A673 (cell line): ENCODE measurements around the gene ARHGAP6. TPM values are rescaled to one million over a fixed set of nuclear protein-coding genes. Genes with fewer than 3 reads are reported as not detected.

Experiments
- BruUV-seq: library from RNA; stranded (reverse); fragments of 400-500 nt; replicated peaks from 2 replicates; lab custom pipeline; 2021; lab: Mats Ljungman, UMichigan
- CTCF ChIA-PET: fragments of 300-600 bp; sonication (Branson Sonifier 250); formaldehyde crosslinking; loops from one replicate; lab custom pipeline; 2022; ENCODE audit warnings: antibody characterized with exemption; lab: Charles Lee
- POLR2A ChIA-PET: fragments of 300-600 bp; sonication (Branson Sonifier 250); formaldehyde crosslinking; loops from one replicate; lab custom pipeline; 2022; ENCODE audit warnings: antibody characterized with exemption; ENCODE audit not compliant: low non-redundant PET; lab: Charles Lee
- DNase-seq: peaks from one replicate; pipeline ENCODE4 v3.0.0-alpha.2; 2015; ENCODE audit warnings: low spot score
- H3K27ac ChIP-seq: fragments of 200-600 bp; sonication (generic); 2 replicates; pipeline ENCODE4 v1.5.1; 2016; ENCODE audit warnings: mixed run types, low read depth, mild to moderate bottlenecking, mixed read lengths, antibody characterized with exemption, low read length; ENCODE audit not compliant: poor library complexity, severe bottlenecking
- H3K27me3 ChIP-seq: fragments of 200-600 bp; sonication (generic); replicated peaks from 2 replicates; pipeline ENCODE4 v1.6.1; 2017; ENCODE audit warnings: mixed run types, low read depth, mild to moderate bottlenecking, mixed read lengths, antibody characterized with exemption, low read length; ENCODE audit not compliant: insufficient read depth, poor library complexity
- H3K36me3 ChIP-seq: fragments of 200-600 bp; sonication (generic); 2 replicates; pipeline ENCODE4 v1.6.1; 2016; ENCODE audit warnings: mixed run types, mild to moderate bottlenecking, mixed read lengths, antibody characterized with exemption, low read length; ENCODE audit not compliant: insufficient read depth, poor library complexity, severe bottlenecking
- H3K4me1 ChIP-seq: fragments of 200-600 bp; sonication (generic); 2 replicates; pipeline ENCODE4 v1.6.1; 2017; ENCODE audit warnings: mixed run types, mild to moderate bottlenecking, mixed read lengths, antibody characterized with exemption, low read length; ENCODE audit not compliant: insufficient read depth, poor library complexity, severe bottlenecking
- H3K4me3 ChIP-seq: fragments of 200-600 bp; sonication (generic); 2 replicates; pipeline ENCODE4 v1.5.1; 2016; ENCODE audit warnings: low read depth, mixed run types, mild to moderate bottlenecking, mixed read lengths, low read length; ENCODE audit not compliant: poor library complexity, severe bottlenecking
- H3K9me3 ChIP-seq: fragments of 200-600 bp; sonication (generic); 2 replicates; pipeline ENCODE4 v1.6.1; 2016; ENCODE audit warnings: mixed run types, low read depth, mild to moderate bottlenecking, mixed read lengths, antibody characterized with exemption, low read length; ENCODE audit not compliant: poor library complexity, severe bottlenecking
- CTCF ChIP-seq: fragments of 300-800, 200-600 bp; sonication (generic); conservative IDR thresholded peaks from 2 replicates; pipeline ENCODE4 v1.5.1; 2017; ENCODE audit warnings: low read depth, mild to moderate bottlenecking, antibody characterized with exemption, low read length, moderate library complexity, mixed read lengths
- EZH2 ChIP-seq: fragments of 200-600 bp; sonication (generic); IDR thresholded peaks from 2 replicates; pipeline ENCODE4 v1.6.1; 2017; ENCODE audit warnings: borderline replicate concordance, low read depth, mild to moderate bottlenecking, mixed read lengths, antibody characterized with exemption, low read length; ENCODE audit not compliant: poor library complexity, severe bottlenecking
- intact Hi-C: fragments of 100-400 bp; cut with micrococcal nuclease; formaldehyde crosslinking; loops from one replicate; pipeline ENCODE4 v1.10.0; 2022; ENCODE audit not compliant: unreplicated experiment
- total RNA-seq: library from RNA; stranded (reverse); gene quantifications from 2 replicates; pipeline ENCODE4 v1.2.3, GENCODE V29; 2021

The ARHGAP6 gene
- total RNA-seq, 1 experiment from 2014 or later: not detected

GRCh38 chrX:11376163-11376562, 289.6 kb downstream of the ARHGAP6 start:
- H3K4me1 ChIP-seq: no peaks in the 10 kb centered on the region
- intact Hi-C loops: no loop called here
- H3K27me3 ChIP-seq: no peaks in the 10 kb centered on the region
- ChIA-PET CTCF (no interaction called here), POLR2A (no interaction called here)
- no peak for DNase-seq
- no peak overlapping the region for H3K4me3 ChIP-seq
- H3K27ac ChIP-seq: no peak overlapping the region
- no TSS peak for BruUV-seq
- H3K9me3 ChIP-seq: no peaks in the 10 kb centered on the region
- TF ChIP-seq CTCF (no peak), EZH2 (no peak)
- H3K36me3 ChIP-seq: no peaks in the 10 kb centered on the region

- intact Hi-C loops: no loop called here
- BruUV-seq: no TSS peak
- H3K27me3 ChIP-seq: no peaks in the 10 kb centered on the region
- no peaks in the 10 kb centered on the region for H3K9me3 ChIP-seq
- no peak overlapping the region for H3K4me3 ChIP-seq
- no peaks in the 10 kb centered on the region for H3K4me1 ChIP-seq
- no peaks in the 10 kb centered on the region for H3K36me3 ChIP-seq
- ChIA-PET POLR2A (no interaction called here), CTCF (no interaction called here)
- no peak for DNase-seq
- TF ChIP-seq EZH2 (no peak), CTCF (no peak)
- no peak overlapping the region for H3K27ac ChIP-seq
Measured at GRCh38 chrX:11375614-11376119, 290.1 kb downstream of the ARHGAP6 start.

- CTCF ChIA-PET: no interaction called here
- no peak for TF ChIP-seq EZH2
- TF ChIP-seq CTCF: no peak
- H3K27ac ChIP-seq: no peak overlapping the region
- intact Hi-C loops: no loop called here
- H3K4me3 ChIP-seq: no peak overlapping the region
- DNase-seq: no peak
- BruUV-seq: no TSS peak
- H3K36me3 ChIP-seq: no peaks in the 10 kb centered on the region
- H3K27me3 ChIP-seq: no peaks in the 10 kb centered on the region
- H3K4me1 ChIP-seq: no peaks in the 10 kb centered on the region
- POLR2A ChIA-PET: no interaction called here
- no peaks in the 10 kb centered on the region for H3K9me3 ChIP-seq
Measured at GRCh38 chrX:11374570-11374969, 291.1 kb downstream of the ARHGAP6 start.
